Heart left ventricle (tissue), 16 donors: ENCODE measurements around the gene IL19. TPM values are rescaled to one million over a fixed set of nuclear protein-coding genes. Genes with fewer than 3 reads are reported as not detected.
A peak's percentile ranks its signal among the peaks of the same experiment; 100 is the strongest.

ENCODE experiments used
- ATAC-seq, 4 donors: fragments of 200-7000 bp; cut with Tn5 transposase; one replicate each; pipeline ENCODE4 v1.9.1; 2020 to 2022; ENCODE audit warnings: moderate library complexity in 4 of 4, mild to moderate bottlenecking in 3 of 4, moderate number of reproducible peaks in 1 of 4
- DNase-seq, 5 donors: peaks; one replicate each; pipeline ENCODE4 v3.0.0-alpha.2; 2020
- H3K27ac ChIP-seq, 12 donors: fragments of 200-600 bp; sonication (generic) in 4 of 12; one replicate each; pipeline versions ENCODE4 v1.5.0 to v1.8.0; 2016 to 2022; ENCODE audit warnings: mild to moderate bottlenecking in 2 of 12
- H3K27me3 ChIP-seq, 9 donors: fragments of 200-600 bp; sonication (generic) in 2 of 9; one replicate each; pipeline versions ENCODE4 v1.5.1 to v1.8.0; 2016 to 2022; ENCODE audit warnings: mild to moderate bottlenecking in 3 of 9
- H3K36me3 ChIP-seq, 9 donors: fragments of 200-600 bp; sonication (generic) in 2 of 9; one replicate each; pipeline versions ENCODE4 v1.5.0 to v1.8.0; 2018 to 2022; ENCODE audit warnings: mild to moderate bottlenecking in 2 of 9
- H3K4me1 ChIP-seq, 12 donors: fragments of 200-600 bp; sonication (generic) in 4 of 12; one replicate each; pipeline versions ENCODE4 v1.5.0 to v1.8.0; 2016 to 2022; ENCODE audit warnings: mild to moderate bottlenecking in 3 of 12
- H3K4me3 ChIP-seq, 12 donors: fragments of 200-600 bp; sonication (generic) in 4 of 12; one replicate each; pipeline versions ENCODE4 v1.5.0 to v1.8.0; 2017 to 2022; ENCODE audit warnings: mild to moderate bottlenecking in 9 of 12, moderate library complexity in 4 of 12
- H3K9me3 ChIP-seq, 12 donors: fragments of 200-600 bp; sonication (generic) in 4 of 12; one replicate each; pipeline versions ENCODE4 v1.5.0 to v1.8.0; 2016 to 2022; ENCODE audit warnings: mild to moderate bottlenecking in 1 of 12
- POLR2A ChIP-seq, 2 donors: fragments of 450-650 bp; IDR thresholded peaks; one replicate each; pipeline ENCODE4 v1.6.1; 2017; ENCODE audit warnings: antibody characterized with exemption in 2 of 2, mild to moderate bottlenecking in 2 of 2, moderate library complexity in 2 of 2
- WGBS, 4 donors: extraction: QIAGEN DNeasy Blood & Tissue Kit in 2 of 4; methylation state at CpG; one replicate each; pipeline versions ENCODE4 v1.1.5 to v1.1.7; 2013 to 2018; 5-methylcytosine and 5-hydroxymethylcytosine counted together
- intact Hi-C, 10 donors: fragments of 100-400 bp; cut with DNase I; formaldehyde crosslinking; loops; one replicate each; pipeline versions ENCODE4 v1.11.1 to v1.14.2; 2022
- polyA plus RNA-seq, 2 donors: library from polyadenylated mRNA; stranded (reverse); fragments of 200-250 nt; gene quantifications; one replicate each; pipeline ENCODE4 v1.2.3, GENCODE V29; 2013
- total RNA-seq, 9 donors: library from RNA; depleted of rRNA in 2 of 9; stranded (reverse); fragments of >200 nt in 2 of 9; fragmentation: NEBNext Ultra II Directional in 3 of 9; extraction: Animal tissue kit (Norgen Biotek cat#: 25700) in 3 of 9; gene quantifications; one replicate each; pipeline versions ENCODE4 v1.1.0 to v1.2.4, GENCODE V29; 2016 to 2023
- TF ChIP-seq, protein P1 (sequence below), 12 donors: fragments of 200-600 bp; sonication (generic) in 4 of 12; IDR thresholded peaks; one replicate each; pipeline versions ENCODE4 v1.5.0 to v1.8.0; 2018 to 2022; ENCODE audit warnings: antibody characterized with exemption in 12 of 12, mild to moderate bottlenecking in 5 of 12
- donor health status: ischemic (EF 13 %, LVEDD 7.1; RV severe dilation, severe dysfunction).
- donor health status: healthy with polysubstance abuse.
- donor health status: DM: no; HTN: yes; CAD: no.
- donor health status: DM: no; HTN: no; CAD: no.
- donor health status: ischemic (EF 25% LVEDD 6.9; RV normal size, moderate dysfunction).
- donor health status: ischemic (EF 25% LVEDD 5.7; RV mildly dilated, moderate dysfunction).
- donor health status: healthy.
- donor health status: DM: yes; HTN: yes; CAD: no.
- donor health status: ischemic (EF 35%, LVEDD 5.7; RV mildly dilated, moderate dysfunction).
- donor health status: nonischemic (EF 11% LVEDD 7.7; RV severe dilation, severe dysfunction).
- donor health status: DM: yes; HTN: yes; CAD: no.
- donor health status: PGD.
- donor health status: ischemic (EF 29% LVEDD 5.4; RV normal size, mild dysfunction).
- donor health status: nonischemic (EF 23%, LVEDD 6.1; RV moderate dilation, normal function).

Gene IL19
- total and polyA plus RNA-seq, 11 donors, result not detected

DNA sequence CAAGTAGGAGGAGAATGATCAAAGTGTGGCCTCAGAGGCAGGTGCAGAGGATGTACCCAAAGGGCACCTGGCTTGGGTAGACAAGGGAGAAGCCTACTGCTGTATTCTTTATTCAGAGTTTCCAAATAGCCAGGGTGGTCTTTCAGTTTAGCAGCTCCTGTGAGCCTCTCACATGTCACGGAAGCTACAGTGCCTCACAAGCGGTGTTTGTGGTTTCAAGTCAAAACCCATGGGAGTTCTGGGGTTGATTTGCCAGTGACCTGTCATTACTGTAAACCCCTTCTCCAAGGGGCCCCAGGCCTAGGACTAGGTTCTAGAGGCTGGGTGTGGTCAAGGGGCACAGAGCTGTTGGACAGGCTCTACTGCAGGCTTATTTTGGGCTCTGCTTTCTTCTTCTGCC, 11.9 kb downstream of the IL19 start:
- Histone ChIP-seq H3K4me1 (peaks cover 0 to 50% (median 0%) of the 10 kb centered on the region in 12 donors), H3K36me3 (no peaks in the 10 kb centered on the region), H3K27me3 (no peaks in the 10 kb centered on the region), H3K27ac (no peak overlapping the region), H3K9me3 (no peaks in the 10 kb centered on the region), H3K4me3 (no peak overlapping the region)
- whole genome bisulfite sequencing, 4 donors, result 84 to 95% (median 85%) methylated on average over 2 of the region's 2 CpGs
- TF ChIP-seq, protein P1, sequence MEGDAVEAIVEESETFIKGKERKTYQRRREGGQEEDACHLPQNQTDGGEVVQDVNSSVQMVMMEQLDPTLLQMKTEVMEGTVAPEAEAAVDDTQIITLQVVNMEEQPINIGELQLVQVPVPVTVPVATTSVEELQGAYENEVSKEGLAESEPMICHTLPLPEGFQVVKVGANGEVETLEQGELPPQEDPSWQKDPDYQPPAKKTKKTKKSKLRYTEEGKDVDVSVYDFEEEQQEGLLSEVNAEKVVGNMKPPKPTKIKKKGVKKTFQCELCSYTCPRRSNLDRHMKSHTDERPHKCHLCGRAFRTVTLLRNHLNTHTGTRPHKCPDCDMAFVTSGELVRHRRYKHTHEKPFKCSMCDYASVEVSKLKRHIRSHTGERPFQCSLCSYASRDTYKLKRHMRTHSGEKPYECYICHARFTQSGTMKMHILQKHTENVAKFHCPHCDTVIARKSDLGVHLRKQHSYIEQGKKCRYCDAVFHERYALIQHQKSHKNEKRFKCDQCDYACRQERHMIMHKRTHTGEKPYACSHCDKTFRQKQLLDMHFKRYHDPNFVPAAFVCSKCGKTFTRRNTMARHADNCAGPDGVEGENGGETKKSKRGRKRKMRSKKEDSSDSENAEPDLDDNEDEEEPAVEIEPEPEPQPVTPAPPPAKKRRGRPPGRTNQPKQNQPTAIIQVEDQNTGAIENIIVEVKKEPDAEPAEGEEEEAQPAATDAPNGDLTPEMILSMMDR (IDR thresholded peaks at IDR 0.05), result no peak
- no peak for TF ChIP-seq POLR2A (IDR thresholded peaks at IDR 0.05)
- no peak for ATAC-seq
- intact Hi-C loops, result no loop called here
- DNase-seq, result no peak

DNA sequence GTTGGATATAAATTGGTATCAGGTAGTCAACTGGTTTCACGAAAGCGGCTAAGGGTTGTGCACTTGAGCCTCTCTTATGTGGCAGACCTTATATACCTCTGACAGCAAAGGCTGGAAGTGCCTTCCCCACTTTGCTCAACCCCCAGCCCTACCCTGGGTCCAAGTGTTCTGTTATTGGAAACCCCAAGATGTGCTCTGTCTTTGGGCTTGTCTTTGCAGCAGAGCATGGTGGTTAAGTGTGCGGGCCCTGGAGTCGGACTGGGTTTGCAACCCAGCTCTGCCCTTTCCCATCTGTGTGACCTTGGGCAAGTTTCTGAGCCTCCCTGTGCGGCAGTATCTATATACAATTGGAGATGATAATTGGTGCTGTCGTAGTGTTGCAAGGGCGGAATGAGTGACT, 12.9 kb downstream of the IL19 start:
- ATAC-seq (no peak), DNase-seq (no peak)
- intact Hi-C loops, result no loop called here
- Histone ChIP-seq H3K9me3 (no peaks in the 10 kb centered on the region), H3K27ac (no peak overlapping the region), H3K4me1 (peaks cover 0 to 40% (median 0%) of the 10 kb centered on the region in 12 donors), H3K27me3 (no peaks in the 10 kb centered on the region), H3K36me3 (no peaks in the 10 kb centered on the region), H3K4me3 (no peak overlapping the region)
- 84 to 99% (median 91%) methylated on average over 6 to 7 of the region's 7 CpGs for WGBS, 4 donors
- TF ChIP-seq, protein P1 (IDR thresholded peaks at IDR 0.05), result no peak
- no peak for TF ChIP-seq POLR2A (IDR thresholded peaks at IDR 0.05)

DNA sequence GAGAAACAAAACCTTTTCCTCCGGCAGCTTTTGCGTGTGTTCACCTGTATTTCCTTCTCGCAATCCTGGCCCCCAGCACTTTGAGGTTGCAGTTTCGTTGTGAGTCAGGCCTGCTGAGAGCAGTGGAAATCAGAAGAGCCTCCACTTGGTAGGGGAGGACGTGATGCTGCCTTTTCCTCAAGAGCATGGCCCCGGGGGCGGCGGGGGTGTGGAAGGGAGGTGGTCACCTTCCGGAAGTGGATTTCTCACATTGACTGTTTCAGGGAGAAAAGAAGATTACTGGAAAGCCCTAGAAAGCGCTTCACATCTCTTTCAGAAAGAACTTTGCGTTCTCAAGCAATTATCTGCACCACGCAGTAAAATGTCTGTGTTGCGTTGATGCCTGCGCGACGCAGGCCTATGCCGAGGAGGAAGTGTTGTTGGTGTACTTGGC, 13.9 kb downstream of the IL19 start:
- H3K9me3 ChIP-seq, result no peaks in the 10 kb centered on the region
- no peak for DNase-seq
- no peak overlapping the region for H3K4me3 ChIP-seq
- no peak for ATAC-seq
- TF ChIP-seq, protein P1 (IDR thresholded peaks at IDR 0.05), result no peak
- TF ChIP-seq POLR2A (IDR thresholded peaks at IDR 0.05), result no peak
- no peaks in the 10 kb centered on the region for H3K27me3 ChIP-seq
- no peaks in the 10 kb centered on the region for H3K36me3 ChIP-seq
- H3K27ac ChIP-seq, result peak overlapping the region in 1 of 12 donors; percentile 33
- 89 to 96% (median 92%) methylated on average over 17 of the region's 17 CpGs for WGBS, 4 donors
- peaks cover 0 to 31% (median 0%) of the 10 kb centered on the region in 12 donors for H3K4me1 ChIP-seq
- intact Hi-C loops, result no loop called here

DNA sequence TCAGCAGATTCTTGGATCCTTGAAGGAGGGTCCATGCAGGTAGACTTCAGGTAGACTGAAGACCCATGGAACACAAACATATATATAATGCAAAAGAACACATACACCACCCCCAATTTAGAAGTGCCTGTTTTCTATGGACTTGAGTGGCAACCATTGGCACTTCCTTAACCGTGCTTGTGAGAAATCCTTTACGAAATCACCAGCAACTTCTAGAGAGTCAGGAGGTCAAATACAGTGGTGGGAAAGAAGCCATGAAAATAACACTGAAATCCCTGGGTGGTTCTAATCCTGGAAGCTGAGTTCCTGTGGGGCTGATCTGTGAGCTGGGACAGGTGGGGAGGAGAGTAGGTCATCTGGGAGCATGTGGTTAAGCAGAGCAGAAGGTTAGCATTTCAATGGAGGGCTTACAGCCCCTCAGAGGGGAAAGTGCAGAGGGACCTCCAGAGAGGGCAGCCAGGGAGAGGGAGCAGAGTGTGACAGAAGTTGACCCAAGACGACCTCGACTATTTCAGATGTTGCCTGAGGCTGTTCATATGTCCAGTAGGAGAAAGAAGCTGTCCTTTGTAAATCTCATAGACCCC, 14.7 kb downstream of the IL19 start:
- 67 to 87% (median 82%) methylated on average over 4 of the region's 4 CpGs for WGBS, 4 donors

More for the DNA sequence above, 14.7 kb downstream of the IL19 start:
- no peak for TF ChIP-seq POLR2A (IDR thresholded peaks at IDR 0.05)
- TF ChIP-seq, protein P1 (IDR thresholded peaks at IDR 0.05), result no peak
- ATAC-seq, result no peak
- intact Hi-C loops, result no loop called here
- DNase-seq, result no peak
- Histone ChIP-seq H3K4me1 (peaks cover 0 to 24% (median 0%) of the 10 kb centered on the region in 12 donors), H3K4me3 (no peak overlapping the region), H3K9me3 (no peaks in the 10 kb centered on the region), H3K27me3 (no peaks in the 10 kb centered on the region), H3K27ac (no peak overlapping the region), H3K36me3 (no peaks in the 10 kb centered on the region)
